Measurements from ENCODE around the gene NEUROD4.
A peak's percentile ranks its signal among the peaks of the same experiment; 100 is the strongest.
"Not testable (repeated sequence)": the region's sequence is repeated elsewhere in the genome, so short reads cannot be mapped to it uniquely, and the experiment has no call there.

Gene NEUROD4

DNA sequence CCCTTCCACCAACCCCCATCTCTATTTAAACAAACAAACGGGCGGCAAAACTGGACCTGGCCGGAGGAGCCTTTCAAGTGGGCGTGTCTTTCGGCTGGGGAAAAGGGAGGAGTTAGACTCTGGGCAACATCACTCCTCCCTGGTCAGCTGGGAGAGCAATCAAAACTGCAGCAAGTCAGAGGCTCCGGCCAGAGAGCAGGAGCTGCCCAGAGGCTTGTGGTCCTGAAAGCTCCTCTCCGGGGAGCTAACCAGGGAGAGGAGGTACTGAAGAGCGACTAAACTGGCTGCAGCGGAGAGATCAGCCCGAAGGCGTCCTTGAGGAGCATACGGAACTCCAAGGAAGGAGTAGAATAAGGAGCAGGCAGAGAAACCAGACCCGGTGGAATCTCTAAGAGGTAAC, at the start of gene NEUROD4:
Gene NEUROD4, plus strand, starts transcription at position 191 of the 400 bp plus-strand sequence. CDS start 6,466 bp downstream, outside the sequence.
- no peak for DNase-seq (ENCODE audit: low read depth in 2 of 2)

DNA sequence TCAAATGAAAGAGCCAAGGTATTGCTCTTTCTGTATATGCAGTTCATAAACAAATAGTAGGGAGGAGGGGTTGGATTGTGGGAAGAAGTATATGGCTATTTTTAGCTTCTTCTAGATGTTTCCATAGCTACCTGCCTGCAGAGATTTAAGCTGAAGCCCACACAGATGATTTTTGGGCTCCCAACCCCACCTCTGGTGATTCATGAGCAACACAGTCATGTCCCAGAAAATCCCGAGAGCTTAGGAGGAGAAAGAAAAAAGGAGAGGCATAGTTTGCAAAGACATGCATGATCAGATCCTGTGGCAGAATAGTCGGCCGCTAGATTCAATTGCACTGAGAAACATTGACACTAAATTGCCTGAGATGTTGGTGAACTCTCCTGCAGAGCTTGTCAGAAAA, 49.0 kb upstream of the NEUROD4 start:
- DNase-seq (ENCODE audit: low read depth in 2 of 2) = no peak

DNA sequence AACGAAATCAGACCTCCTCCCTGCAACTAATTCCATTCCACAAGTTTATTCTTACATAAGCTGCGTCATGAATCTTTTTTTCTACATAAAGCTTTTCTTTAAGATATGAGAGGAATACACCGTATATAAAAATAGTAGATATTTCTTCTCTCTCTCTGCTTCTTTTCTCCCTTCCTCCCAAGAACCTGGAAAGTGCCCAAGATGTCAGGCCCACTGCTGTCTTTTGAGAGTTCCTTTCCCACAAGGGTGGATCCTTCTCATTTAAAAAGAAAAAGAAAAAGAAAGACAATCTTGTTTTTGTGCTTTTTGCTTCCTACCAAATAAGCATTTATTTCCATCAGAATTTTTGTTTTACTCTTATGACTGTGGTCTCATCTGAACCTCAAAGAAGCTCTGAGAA, 46.2 kb upstream of the NEUROD4 start:
- DNase-seq (ENCODE audit: low read depth in 2 of 2) = no peak

GRCh38 chr12:54974279-54974678, 45.5 kb upstream of the NEUROD4 start:
- DNase-seq (ENCODE audit: low read depth in 2 of 2) = no peak

GRCh38 chr12:54975272-54975671, 44.5 kb upstream of the NEUROD4 start:
- DNase-seq (ENCODE audit: low read depth in 2 of 2) = no peak

DNA sequence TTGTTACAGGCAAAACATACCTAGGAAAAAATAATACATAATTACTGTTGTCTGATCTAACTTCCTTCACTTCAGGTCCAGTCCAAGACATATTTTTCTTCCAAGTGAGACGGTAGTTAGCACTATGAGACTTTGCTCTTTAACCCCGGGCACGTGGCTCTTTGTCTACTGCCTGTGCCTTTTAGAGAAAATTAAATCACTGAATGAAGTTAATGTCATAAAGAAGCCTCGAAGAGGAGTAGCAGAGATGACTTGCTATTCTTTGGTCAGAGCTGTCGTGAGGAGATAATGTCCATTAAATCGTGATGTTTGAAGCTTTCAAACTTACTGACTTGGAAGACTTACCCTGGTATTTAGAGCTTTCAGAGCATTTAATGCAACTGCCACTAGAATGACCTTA, 43.9 kb upstream of the NEUROD4 start:
- no peak for DNase-seq (ENCODE audit: low read depth in 2 of 2)

DNA sequence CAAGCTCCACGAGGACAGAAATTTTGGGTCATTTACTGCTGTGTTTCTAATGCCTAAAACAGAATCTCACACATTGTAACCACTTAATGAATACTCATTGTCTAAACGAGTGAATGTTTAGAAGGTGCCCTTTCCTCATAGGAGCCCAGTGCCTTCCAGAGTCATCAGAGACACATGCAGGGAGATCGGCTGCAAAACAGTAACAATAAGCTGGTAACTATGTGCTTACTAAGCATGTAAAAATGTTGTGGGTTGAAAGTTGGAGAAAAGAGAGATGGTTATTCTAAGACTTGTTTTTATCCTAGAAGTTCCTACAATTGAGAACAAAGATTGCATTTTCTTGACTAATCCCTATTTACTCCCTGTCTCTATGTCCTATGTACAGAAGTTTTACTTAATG, 42.6 kb upstream of the NEUROD4 start:
- DNase-seq (ENCODE audit: low read depth in 2 of 2) = no peak

DNA sequence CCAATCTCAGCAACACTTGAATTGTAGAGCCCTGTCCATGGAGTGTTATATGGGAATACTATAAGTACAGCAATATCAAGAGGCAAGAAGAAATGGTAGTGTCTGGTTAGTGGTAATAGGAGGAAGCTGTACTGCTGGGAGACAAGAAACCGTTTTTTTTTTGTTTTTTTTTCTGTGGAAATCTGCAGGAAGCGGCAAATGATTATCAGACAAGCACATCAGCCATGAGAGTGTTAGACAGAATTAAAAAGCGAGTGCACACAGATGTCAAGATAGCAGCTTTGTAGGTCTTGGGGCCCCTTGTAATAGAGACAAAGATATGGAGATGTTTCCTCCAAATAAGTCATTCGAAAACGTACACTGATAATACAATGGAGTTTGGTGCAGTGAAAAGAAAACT, 41.9 kb upstream of the NEUROD4 start:
- DNase-seq (ENCODE audit: low read depth in 2 of 2) = no peak

DNA sequence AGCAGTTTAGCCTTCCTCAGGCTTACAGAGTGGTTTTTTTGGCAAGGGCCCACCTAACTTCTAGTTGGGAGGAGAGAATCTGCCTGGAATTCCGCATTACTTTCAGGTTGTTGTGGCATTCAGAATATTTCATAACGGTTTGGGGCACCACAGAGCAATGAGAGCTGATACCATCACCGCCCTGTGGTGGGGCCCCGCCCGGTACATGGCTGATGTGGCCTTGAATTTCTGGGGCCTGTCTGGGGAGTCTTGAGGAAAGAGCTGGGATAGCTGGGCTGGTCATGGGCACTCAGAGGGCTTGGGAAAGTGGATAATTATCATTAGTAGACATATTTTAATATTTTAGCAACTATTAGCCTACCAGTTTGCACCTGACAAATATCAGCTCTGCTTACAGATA, 39.4 kb upstream of the NEUROD4 start:
- DNase-seq (ENCODE audit: low read depth in 2 of 2) = peak in 1 of 2 donors; percentile 29

- DNase-seq (ENCODE audit: low read depth in 2 of 2) = peak; percentile 16 to 36
Measured at GRCh38 chr12:54981796-54982195, 38.0 kb upstream of the NEUROD4 start.

DNA sequence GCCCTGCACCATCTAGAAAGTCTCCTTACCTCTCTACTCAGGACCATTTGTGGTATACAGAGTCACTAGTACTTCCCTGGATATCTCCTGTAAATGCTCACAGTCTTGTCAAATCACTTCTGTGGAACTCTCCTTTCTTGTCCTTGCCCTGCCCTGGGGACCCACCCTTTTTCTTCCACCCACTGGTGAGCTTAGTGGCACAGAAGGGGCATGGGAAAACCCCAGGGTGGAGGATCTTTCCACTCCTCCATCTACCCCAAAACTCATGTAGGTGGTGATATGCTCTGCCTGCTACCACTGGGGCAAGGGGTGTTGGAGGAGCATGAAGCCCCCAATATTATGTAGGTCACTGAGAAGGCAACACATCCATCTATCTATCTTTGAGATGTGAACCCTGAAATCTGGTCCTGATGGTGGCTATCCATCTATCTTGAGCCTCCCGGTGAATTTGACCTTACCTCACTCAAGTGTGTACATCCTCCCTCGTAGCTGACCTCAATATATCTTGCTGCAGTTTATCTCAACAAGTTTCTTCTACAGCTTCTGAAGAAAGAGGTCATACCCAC, 36.2 kb upstream of the NEUROD4 start:
- peak; percentile 42 to 57 for DNase-seq (ENCODE audit: low read depth in 2 of 2)

DNA sequence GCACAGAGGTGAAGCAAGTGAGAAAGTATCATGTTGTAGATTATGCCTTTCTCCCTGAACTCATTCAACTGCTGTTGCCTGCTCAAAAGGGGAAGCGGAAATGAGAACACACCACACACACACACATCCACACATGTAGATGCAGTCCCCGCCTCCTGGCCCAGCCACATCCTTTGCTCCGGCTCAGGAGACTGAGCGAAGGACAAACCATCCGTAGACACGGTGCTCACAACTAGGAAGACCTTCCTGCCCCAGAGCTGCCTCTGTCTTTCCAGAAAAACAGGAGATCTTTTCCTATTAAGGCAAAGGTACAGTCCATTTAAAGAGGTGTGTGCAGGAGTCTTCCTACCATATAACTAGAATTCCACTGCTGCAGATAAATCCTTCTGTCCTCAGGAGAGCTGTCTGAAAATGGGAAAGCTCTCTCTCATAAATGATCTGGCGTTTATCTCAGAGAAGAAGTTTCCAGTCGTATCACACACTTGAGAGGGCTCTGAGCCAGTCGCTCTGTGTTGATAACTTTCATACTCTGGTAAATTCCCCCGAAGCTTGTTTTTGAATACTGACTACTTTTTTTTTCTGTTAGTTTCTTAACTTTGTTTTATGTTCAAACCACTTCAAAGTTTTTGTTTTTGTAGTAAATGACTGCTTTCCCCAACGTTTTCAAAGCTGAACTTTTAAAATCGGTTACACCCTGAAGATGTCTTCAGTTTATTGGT, 35.0 kb upstream of the NEUROD4 start, which contains the start of gene TESPA1:
Gene TESPA1, minus strand, starts transcription at position 105 of the 719 bp plus-strand sequence. CDS start 10,200 bp downstream, outside the sequence.
- DNase-seq (ENCODE audit: low read depth in 2 of 2) = peak; percentile 66 to 78

DNA sequence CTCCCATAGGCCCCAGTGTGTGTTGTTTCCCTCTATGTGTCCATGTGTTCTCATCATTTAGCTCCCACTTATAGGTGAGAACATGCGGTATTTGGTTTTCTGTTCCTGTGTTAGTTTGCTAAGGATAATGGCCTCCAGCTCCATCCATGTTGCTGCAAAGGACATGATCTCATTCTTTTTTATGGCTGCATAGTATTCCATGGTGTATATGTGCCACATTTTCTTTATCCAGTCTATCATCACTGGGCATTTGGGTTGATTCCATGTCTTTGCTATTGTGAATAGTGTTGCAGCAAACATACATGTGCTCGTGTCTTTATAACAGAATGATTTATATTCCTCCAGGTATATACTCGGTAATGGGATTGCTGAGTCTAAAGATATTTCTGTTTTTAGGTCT, 33.0 kb upstream of the NEUROD4 start:
- not testable (repeated sequence) for DNase-seq (ENCODE audit: low read depth in 2 of 2)

DNA sequence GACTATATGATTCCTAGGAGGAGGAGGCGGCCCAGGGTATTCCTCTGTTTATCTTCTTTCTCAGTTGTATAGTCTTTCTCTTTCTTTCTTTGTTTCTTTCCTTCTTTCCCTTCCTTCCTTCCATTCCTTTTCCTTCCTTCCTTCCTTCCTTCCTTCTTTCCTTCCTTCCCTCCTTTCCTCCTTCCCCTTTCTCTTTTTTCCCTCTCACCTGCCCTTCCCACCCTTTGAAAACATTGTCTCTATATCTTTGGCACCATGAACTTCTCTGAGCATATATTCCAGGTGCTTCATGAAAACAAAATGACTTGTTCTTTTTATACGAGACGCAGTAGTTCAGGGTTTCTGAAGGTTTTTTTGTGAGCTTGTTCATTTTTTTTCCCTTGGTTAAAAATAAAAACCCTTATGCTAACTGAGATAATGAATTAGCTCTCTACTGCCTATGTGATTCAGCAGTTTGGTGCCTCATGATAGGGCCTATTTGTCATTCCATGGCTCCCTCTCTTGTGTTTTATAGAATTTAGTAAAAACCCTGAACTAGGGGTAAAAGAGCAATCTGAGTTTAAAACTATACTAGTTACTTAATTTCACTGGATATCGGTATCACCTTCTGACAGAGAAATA, 32.1 kb upstream of the NEUROD4 start:
- no peak for DNase-seq (ENCODE audit: low read depth in 2 of 2)

- DNase-seq (ENCODE audit: low read depth in 2 of 2) = no peak
Measured at GRCh38 chr12:54988402-54989054, 31.2 kb upstream of the NEUROD4 start.

DNA sequence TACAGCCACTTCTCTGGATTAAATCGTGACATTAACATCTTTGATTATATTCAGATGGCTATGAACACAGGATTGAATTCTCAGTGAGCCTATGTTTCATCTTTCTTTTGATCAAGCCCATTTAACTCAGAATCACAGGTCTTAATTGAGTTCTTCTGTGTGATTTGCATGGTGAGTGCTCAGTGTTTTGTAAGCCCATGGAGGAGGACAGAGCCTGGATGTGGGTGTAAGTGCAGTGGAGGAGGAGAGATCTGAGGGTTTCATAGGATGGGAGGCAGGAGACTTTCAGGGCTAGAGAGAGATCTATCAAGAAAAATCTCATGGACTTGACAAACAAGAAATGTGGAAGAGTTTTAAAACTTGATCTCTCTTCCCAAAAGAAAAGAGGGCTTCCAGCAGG, 29.9 kb upstream of the NEUROD4 start:
- DNase-seq (ENCODE audit: low read depth in 2 of 2) = no peak

- DNase-seq (ENCODE audit: low read depth in 2 of 2) = no peak
Measured at GRCh38 chr12:54991161-54991990, 28.4 kb upstream of the NEUROD4 start.

DNA sequence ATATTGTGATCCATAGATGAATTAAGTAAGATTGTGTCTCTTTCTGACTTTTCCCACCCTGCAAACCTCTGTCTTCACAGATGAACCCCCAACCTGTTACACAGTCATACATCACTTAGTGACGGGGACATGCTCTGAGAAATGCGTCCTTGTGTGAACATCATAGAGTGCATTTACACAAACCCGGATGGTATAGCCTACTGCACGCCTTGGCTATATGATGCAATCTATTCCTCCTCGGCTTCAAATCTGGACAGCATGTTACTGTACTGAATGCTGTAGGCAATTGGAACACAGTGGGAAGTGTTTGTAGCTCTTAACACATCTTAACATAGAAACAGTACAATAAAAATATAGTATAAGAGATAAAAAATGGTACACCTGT, 27.8 kb upstream of the NEUROD4 start:
- no peak for DNase-seq (ENCODE audit: low read depth in 2 of 2)

GRCh38 chr12:54993181-54993835, 26.5 kb upstream of the NEUROD4 start:
- DNase-seq (ENCODE audit: low read depth in 2 of 2) = peak; percentile 15 to 45

GRCh38 chr12:54996205-54996604, 23.6 kb upstream of the NEUROD4 start:
- no peak for DNase-seq (ENCODE audit: low read depth in 2 of 2)

- no peak for DNase-seq (ENCODE audit: low read depth in 2 of 2)
Measured at GRCh38 chr12:54997929-54998522, 21.7 kb upstream of the NEUROD4 start.

Measured in activated CD8-positive, alpha-beta memory T cell treated with anti-CD3 and anti-CD28 coated beads for 4 hours (primary cell).